HG02852 (cell line): ENCODE measurements around the gene DCLK1.
"Not testable (repeated sequence)": the region's sequence is repeated elsewhere in the genome, so short reads cannot be mapped to it uniquely, and the experiment has no call there.

Experiments
- ATAC-seq: cut with Tn5 transposase; IDR thresholded peaks from one replicate; pipeline ENCODE4 v1.9.1; 2021; ENCODE audit warnings: mild to moderate bottlenecking, moderate library complexity; ENCODE audit not compliant: unreplicated experiment

DCLK1 gene

GRCh38 chr13:36132376-36132775, 1.2 kb upstream of the DCLK1 start:
- no peak for ATAC-seq

GRCh38 chr13:36131931-36132297, 732 bp upstream of the DCLK1 start:
- ATAC-seq: no peak

- ATAC-seq: no peak
Observed at GRCh38 chr13:36130552-36131221, 495 bp downstream of the DCLK1 start.

- no peak for ATAC-seq
Observed at GRCh38 chr13:36130193-36130551, 1.0 kb downstream of the DCLK1 start.

GRCh38 chr13:36129539-36129938, 1.6 kb downstream of the DCLK1 start:
- no peak for ATAC-seq

- ATAC-seq: no peak
Observed at GRCh38 chr13:36126491-36126890, 4.7 kb downstream of the DCLK1 start.

- no peak for ATAC-seq
Observed at GRCh38 chr13:36125841-36126240, 5.3 kb downstream of the DCLK1 start.

GRCh38 chr13:36124236-36124822, 6.9 kb downstream of the DCLK1 start:
- ATAC-seq: no peak

GRCh38 chr13:36115306-36115705, 15.9 kb downstream of the DCLK1 start:
- ATAC-seq: no peak

GRCh38 chr13:36114233-36114632, 16.9 kb downstream of the DCLK1 start:
- no peak for ATAC-seq

- no peak for ATAC-seq
Observed at GRCh38 chr13:36108954-36109353, 22.2 kb downstream of the DCLK1 start.

- ATAC-seq: no peak
Observed at GRCh38 chr13:36108342-36108741, 22.8 kb downstream of the DCLK1 start.

GRCh38 chr13:36107521-36107920, 23.7 kb downstream of the DCLK1 start:
- ATAC-seq: no peak

GRCh38 chr13:36105726-36106125, 25.5 kb downstream of the DCLK1 start:
- ATAC-seq: no peak

- ATAC-seq: no peak
Observed at GRCh38 chr13:36102721-36103120, 28.5 kb downstream of the DCLK1 start.

- not testable (repeated sequence) for ATAC-seq
Observed at GRCh38 chr13:36101907-36102306, 29.3 kb downstream of the DCLK1 start.

- no peak for ATAC-seq
Observed at GRCh38 chr13:36101157-36101556, 30.0 kb downstream of the DCLK1 start.

GRCh38 chr13:36098080-36098479, 33.1 kb downstream of the DCLK1 start:
- ATAC-seq: no peak

- ATAC-seq: no peak
Observed at GRCh38 chr13:36096461-36097416, 34.4 kb downstream of the DCLK1 start.

GRCh38 chr13:36094478-36094877, 36.7 kb downstream of the DCLK1 start:
- no peak for ATAC-seq

GRCh38 chr13:36090592-36090991, 40.6 kb downstream of the DCLK1 start:
- ATAC-seq: no peak

GRCh38 chr13:36089130-36089647, 42.0 kb downstream of the DCLK1 start:
- ATAC-seq: no peak
